Endodermal cell (in vitro differentiated cells): ENCODE data around the gene ATG2A. TPM values are rescaled to one million over a fixed set of nuclear protein-coding genes. Genes with fewer than 3 reads are reported as not detected.

Experiments used
- DNase-seq: peaks from one replicate; pipeline ENCODE4 v3.0.0-alpha.2; 2017
- H3K27ac ChIP-seq: 2 replicates; pipeline ENCODE4 v1.5.1; 2013; ENCODE audit warnings: mild to moderate bottlenecking, low read depth, low read length, moderate library complexity
- H3K27me3 ChIP-seq: 2 replicates; pipeline ENCODE4 v1.6.1; 2013; ENCODE audit warnings: mild to moderate bottlenecking, low read length, moderate library complexity; ENCODE audit not compliant: insufficient read depth, control insufficient read depth, poor library complexity, severe bottlenecking
- H3K36me3 ChIP-seq: 2 replicates; pipeline ENCODE4 v1.7.0; 2013; ENCODE audit warnings: mild to moderate bottlenecking, low read length, moderate library complexity; ENCODE audit not compliant: control insufficient read depth, insufficient read depth
- H3K4me1 ChIP-seq: one replicate; pipeline ENCODE4 v1.7.0; 2013; ENCODE audit warnings: low read length; ENCODE audit not compliant: control insufficient read depth, insufficient read depth
- H3K4me3 ChIP-seq: 2 replicates; pipeline ENCODE4 v1.5.1; 2013; ENCODE audit warnings: mild to moderate bottlenecking, low read length, moderate library complexity
- H3K9ac ChIP-seq: 2 replicates; pipeline ENCODE4 v1.6.1; 2013; ENCODE audit warnings: mild to moderate bottlenecking, low read length, moderate library complexity; ENCODE audit not compliant: poor library complexity, severe bottlenecking; ENCODE audit errors: extremely low read depth
- H3K9me3 ChIP-seq: 2 replicates; pipeline ENCODE4 v1.6.1; 2013; ENCODE audit warnings: mild to moderate bottlenecking, low read length, moderate library complexity; ENCODE audit not compliant: control insufficient read depth
- H3K27ac Mint-ChIP-seq: 2 replicates; pipeline ENCODE4 v1.8.0; 2020; ENCODE audit warnings: mixed read lengths
- H3K27me3 Mint-ChIP-seq: 2 replicates; pipeline ENCODE4 v1.8.0; 2021; ENCODE audit warnings: mild to moderate bottlenecking, mixed read lengths; ENCODE audit not compliant: insufficient read depth
- H3K36me3 Mint-ChIP-seq: 2 replicates; pipeline ENCODE4 v1.8.0; 2020; ENCODE audit warnings: low read depth, mixed read lengths
- H3K4me1 Mint-ChIP-seq: 2 replicates; pipeline ENCODE4 v1.8.0; 2020; ENCODE audit warnings: mixed read lengths
- H3K4me3 Mint-ChIP-seq: 2 replicates; pipeline ENCODE4 v1.8.0; 2020; ENCODE audit warnings: mild to moderate bottlenecking, moderate library complexity, mixed read lengths
- H3K9me3 Mint-ChIP-seq: 2 replicates; pipeline ENCODE4 v1.8.0; 2020; ENCODE audit warnings: mild to moderate bottlenecking, mixed read lengths
- CTCF ChIP-seq: fragments of 200-600 bp; sonication (generic); conservative IDR thresholded peaks from 2 replicates; pipeline ENCODE4 v1.5.0; 2021; ENCODE audit warnings: antibody characterized with exemption, mild to moderate bottlenecking
- WGBS, 2 experiments: methylation state at CpG; one replicate each; pipeline versions ENCODE4 v1.1.5 to v1.1.7; 2013; ENCODE audit warnings: missing lambda C conversion rate in 2 of 2, mixed read lengths in 1 of 2; ENCODE audit not compliant: insufficient coverage in 1 of 2, insufficient read length in 1 of 2; 5-methylcytosine and 5-hydroxymethylcytosine counted together
- total RNA-seq, 2 donors: library from RNA; stranded (reverse); fragmentation: NEBNext Ultra II Directional in 1 of 2; extraction: Animal tissue kit (Norgen Biotek cat#: 25700) in 1 of 2; gene quantifications; 2 replicates in 1 of 2; 3 replicates in 1 of 2; pipeline ENCODE4 v1.2.1, GENCODE V29; 2021

ATG2A gene
- total RNA-seq, 2 donors from 2014 or later, result 17.0 to 23.0 TPM

GRCh38 chr11:64925536-64926436 lies 8.8 kb upstream of the ATG2A start:
- 71 to 85% methylated on average over 7 to 24 of the region's 24 CpGs for WGBS, 2 experiments
- no peaks in the 10 kb centered on the region for H3K4me1 ChIP-seq
- peaks cover 45% of the 10 kb centered on the region for H3K27me3 ChIP-seq
- Mint-ChIP-seq H3K9me3 (no peaks in the 10 kb centered on the region), H3K27ac (no peak overlapping the region), H3K4me3 (peak overlapping the region; percentile 70), H3K27me3 (peaks cover 38% of the 10 kb centered on the region), H3K4me1 (peaks cover 5% of the 10 kb centered on the region), H3K36me3 (no peaks in the 10 kb centered on the region)
- peak; percentile 45 for DNase-seq
- H3K36me3 ChIP-seq, result no peaks in the 10 kb centered on the region
- no peaks in the 10 kb centered on the region for H3K9me3 ChIP-seq
- no peak for TF ChIP-seq CTCF
- no peak overlapping the region for H3K27ac ChIP-seq
- H3K9ac ChIP-seq, result no peak overlapping the region
- H3K4me3 ChIP-seq, result no peak overlapping the region

GRCh38 chr11:64924910-64925284 lies 7.9 kb upstream of the ATG2A start:
- Mint-ChIP-seq H3K27ac (no peak overlapping the region), H3K27me3 (peaks cover 46% of the 10 kb centered on the region), H3K36me3 (no peaks in the 10 kb centered on the region), H3K4me1 (peaks cover 5% of the 10 kb centered on the region), H3K9me3 (no peaks in the 10 kb centered on the region), H3K4me3 (peak overlapping the region; percentile 70)
- DNase-seq, result peak; percentile 61
- Histone ChIP-seq H3K9ac (no peak overlapping the region), H3K9me3 (no peaks in the 10 kb centered on the region), H3K36me3 (no peaks in the 10 kb centered on the region), H3K27me3 (peaks cover 52% of the 10 kb centered on the region), H3K4me1 (no peaks in the 10 kb centered on the region), H3K4me3 (peak overlapping the region; percentile 80), H3K27ac (no peak overlapping the region)
- TF ChIP-seq CTCF, result peak; percentile 23
- 0 to 7% methylated on average over 10 to 24 of the region's 24 CpGs for WGBS, 2 experiments

GRCh38 chr11:64923944-64924909 lies 7.2 kb upstream of the ATG2A start, which contains the start of gene PPP2R5B:
Gene PPP2R5B, plus strand, starts transcription at chr11:64924689. Its CDS starts 1,046 bp downstream, at chr11:64925735.
- Histone ChIP-seq H3K9ac (peak within 1 kb of the TSS; percentile 1), H3K27me3 (peaks cover 59% of the 10 kb centered on the region), H3K4me1 (no peaks in the 10 kb centered on the region), H3K36me3 (no peaks in the 10 kb centered on the region), H3K4me3 (peak within 1 kb of the TSS; percentile 80), H3K9me3 (no peaks in the 10 kb centered on the region), H3K27ac (peak within 1 kb of the TSS; percentile 71)
- WGBS, 2 experiments, result 1 to 2% methylated on average over 18 to 47 of the region's 47 CpGs
- Mint-ChIP-seq H3K4me3 (peak within 1 kb of the TSS; percentile 70), H3K27ac (peak within 1 kb of the TSS; percentile 91), H3K36me3 (no peaks in the 10 kb centered on the region), H3K27me3 (peaks cover 53% of the 10 kb centered on the region), H3K4me1 (peaks cover 5% of the 10 kb centered on the region), H3K9me3 (no peaks in the 10 kb centered on the region)
- no peak for TF ChIP-seq CTCF
- DNase-seq, result peak; percentile 92
